GM12891 (cell line): ENCODE measurements around the gene HEBP1. TPM values are rescaled to one million over a fixed set of nuclear protein-coding genes. Genes with fewer than 3 reads are reported as not detected.

Experiments
- DNase-seq: peaks from one replicate; pipeline ENCODE4 v3.0.0; 2011; ENCODE audit warnings: low spot score; ENCODE audit not compliant: insufficient read length
- FAIRE-seq: peaks from 2 replicates; lab custom pipeline; 2011; peaks lifted over from hg19 to GRCh38; lab: Jason Lieb, UNC
- PAX5 ChIP-seq: IDR thresholded peaks from 2 replicates; pipeline ENCODE4 v1.6.1; 2011; ENCODE audit warnings: low read length, moderate library complexity, mild to moderate bottlenecking; ENCODE audit not compliant: insufficient read depth, severe bottlenecking
- POLR2A ChIP-seq: IDR thresholded peaks from 2 replicates; pipeline ENCODE4 v1.6.1; 2011; ENCODE audit warnings: low read depth, low read length, control low read depth
- POLR2AphosphoS5 ChIP-seq: IDR thresholded peaks from 2 replicates; pipeline ENCODE4 v1.6.1; 2011; ENCODE audit warnings: low read depth, low read length, control low read depth
- POU2F2 ChIP-seq: IDR thresholded peaks from 2 replicates; pipeline ENCODE4 v1.6.1; 2011; ENCODE audit warnings: low read depth, mild to moderate bottlenecking, control low read depth, low read length, moderate library complexity
- SPI1 ChIP-seq: IDR thresholded peaks from 2 replicates; pipeline ENCODE4 v1.6.1; 2011; ENCODE audit warnings: low read depth, low read length, control low read depth
- TAF1 ChIP-seq: IDR thresholded peaks from 2 replicates; pipeline ENCODE4 v1.6.1; 2011; ENCODE audit warnings: low read depth, low read length, control low read depth
- polyA plus RNA-seq: library from polyadenylated mRNA; unstranded; fragments of >200 nt; gene quantifications from one replicate; pipeline ENCODE4 v1.2.1, GENCODE V29; 2012; ENCODE audit warnings: low read depth, missing spikeins, inconsistent platforms; ENCODE audit not compliant: missing spikeins

HEBP1 gene, protein sequence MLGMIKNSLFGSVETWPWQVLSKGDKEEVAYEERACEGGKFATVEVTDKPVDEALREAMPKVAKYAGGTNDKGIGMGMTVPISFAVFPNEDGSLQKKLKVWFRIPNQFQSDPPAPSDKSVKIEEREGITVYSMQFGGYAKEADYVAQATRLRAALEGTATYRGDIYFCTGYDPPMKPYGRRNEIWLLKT
- not detected for polyA plus RNA-seq

DNA sequence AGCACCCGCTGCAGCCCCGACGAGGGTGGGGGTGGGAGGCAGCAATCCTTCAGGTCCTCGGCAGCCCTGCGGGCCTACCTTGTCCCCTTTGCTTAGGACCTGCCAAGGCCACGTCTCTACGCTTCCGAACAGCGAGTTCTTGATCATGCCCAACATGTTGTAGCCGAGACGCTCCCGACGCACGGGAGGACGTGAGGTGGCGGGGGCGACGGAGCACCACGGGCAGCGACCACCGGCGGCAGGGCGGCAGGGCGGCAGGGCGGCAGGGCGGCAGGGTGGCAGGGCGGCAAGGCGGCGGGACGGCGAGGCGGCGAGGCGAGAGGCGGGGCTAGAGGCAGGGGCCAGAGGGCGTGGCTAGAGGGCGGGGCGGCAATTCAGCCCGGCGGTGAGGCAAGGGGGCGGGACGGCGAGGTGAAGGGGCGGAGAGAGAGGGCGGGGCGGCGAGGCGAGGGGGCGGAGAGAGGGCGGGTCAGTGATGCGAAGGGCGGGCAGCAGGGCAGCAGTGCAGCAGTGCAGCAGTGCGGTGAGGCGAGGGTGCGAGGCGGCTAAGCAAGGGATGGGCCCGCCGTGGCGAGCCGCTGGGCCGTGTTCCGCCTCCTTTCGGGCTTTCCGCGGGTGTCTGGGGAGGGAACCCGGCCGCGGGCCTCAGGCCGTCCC lies at the start of gene HEBP1:
HEBP1 (minus strand) TSS at position 307 of the 657 bp plus-strand sequence; CDS start at position 156, 151 bp downstream.
- peak; percentile 93 for FAIRE-seq
- DNase-seq = peak; percentile 92
- TF ChIP-seq POLR2AphosphoS5 (no peak), POLR2A (no peak), TAF1 (no peak), PAX5 (no peak), SPI1 (no peak), POU2F2 (no peak)

DNA sequence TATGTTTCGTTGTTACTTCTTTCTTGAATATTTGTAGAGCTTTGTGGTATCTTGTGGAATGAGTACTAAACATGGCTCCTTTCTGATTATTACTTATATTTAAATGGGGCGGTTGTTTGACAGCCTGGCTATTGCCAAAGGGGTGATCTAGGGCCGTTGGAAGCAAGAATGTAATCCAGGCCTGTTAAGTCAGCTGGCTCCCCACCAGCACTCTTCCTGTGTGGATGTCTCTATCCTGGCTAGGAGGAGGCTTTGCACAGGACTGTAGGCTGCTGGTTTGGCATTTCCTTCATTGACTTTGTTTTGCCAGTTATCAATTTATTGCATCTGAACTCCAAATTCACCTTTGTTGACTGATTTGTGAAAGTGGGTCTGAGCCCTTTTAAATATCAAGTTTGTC lies 49.8 kb upstream of the HEBP1 start:
- TF ChIP-seq POU2F2 = no peak
- TF ChIP-seq POLR2A = no peak
- no peak for TF ChIP-seq PAX5
- TF ChIP-seq POLR2AphosphoS5 = no peak
- TF ChIP-seq SPI1 = no peak
- no peak for TF ChIP-seq TAF1
- FAIRE-seq (no peak), DNase-seq (no peak)

DNA sequence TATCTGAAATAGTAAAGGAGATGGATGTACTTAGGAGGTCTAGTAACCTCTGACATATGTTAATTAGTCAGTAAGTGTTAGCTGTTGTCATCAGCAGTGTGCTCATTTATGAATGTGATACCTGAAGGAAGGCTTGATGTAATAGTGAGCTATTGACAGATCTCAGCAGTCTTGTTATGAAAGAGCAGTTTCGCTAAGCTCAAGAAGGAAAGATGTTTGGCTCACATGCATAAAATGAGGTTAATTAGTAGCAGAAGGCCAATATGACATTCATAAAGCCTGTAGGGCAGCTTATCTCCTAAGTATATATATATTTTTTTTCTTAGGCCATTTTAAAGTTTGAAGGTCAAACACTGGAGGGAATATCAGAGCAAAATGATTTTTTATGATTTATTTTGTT lies 46.9 kb upstream of the HEBP1 start:
- DNase-seq = no peak
- TF ChIP-seq TAF1 (no peak), PAX5 (no peak), POLR2AphosphoS5 (no peak), POU2F2 (no peak), SPI1 (no peak), POLR2A (no peak)
- FAIRE-seq = no peak

DNA sequence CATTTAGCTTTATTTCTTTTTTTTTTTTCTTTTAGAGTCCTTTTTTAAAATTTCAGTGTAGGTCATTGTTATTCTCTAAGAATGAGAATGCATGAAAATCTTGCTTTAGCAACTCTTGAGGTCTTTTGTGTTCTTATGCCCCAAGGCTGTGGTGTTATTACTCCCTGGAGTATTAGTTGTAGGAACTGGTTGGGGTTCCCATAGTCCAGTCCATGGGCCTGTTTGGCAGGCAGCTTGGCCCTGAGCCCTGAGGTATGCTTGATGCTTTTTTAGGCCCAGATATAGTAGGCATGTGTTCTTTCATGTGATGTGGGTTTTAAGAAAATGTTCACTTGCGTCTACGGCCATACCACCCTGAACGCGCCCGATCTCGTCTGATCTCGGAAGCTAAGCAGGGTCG lies 45.8 kb upstream of the HEBP1 start:
- TF ChIP-seq POLR2A (no peak), POLR2AphosphoS5 (no peak), SPI1 (no peak), POU2F2 (no peak), PAX5 (no peak), TAF1 (no peak)
- no peak for FAIRE-seq
- DNase-seq = no peak

DNA sequence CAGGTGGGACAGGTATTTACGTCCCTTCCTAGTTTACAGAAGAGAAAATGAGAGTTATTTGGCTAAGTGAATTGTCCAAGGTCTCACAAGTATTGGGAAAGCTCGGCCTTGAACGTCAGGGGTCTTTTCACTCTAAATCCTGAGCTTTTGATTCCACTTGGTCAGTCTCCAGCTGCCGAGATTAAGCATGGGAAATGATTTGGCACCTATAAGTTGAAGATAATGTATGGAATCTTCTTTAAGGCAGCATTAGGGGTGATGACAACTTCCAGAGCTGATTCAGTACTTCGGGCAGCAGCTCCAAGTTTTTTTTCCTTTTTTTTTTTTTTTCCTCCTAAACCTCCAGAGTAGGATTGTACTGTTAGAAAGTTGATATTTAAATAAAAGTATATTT lies 44.8 kb upstream of the HEBP1 start:
- DNase-seq (no peak), FAIRE-seq (no peak)
- TF ChIP-seq PAX5 (no peak), POU2F2 (no peak), POLR2AphosphoS5 (no peak), POLR2A (no peak), TAF1 (no peak), SPI1 (no peak)

DNA sequence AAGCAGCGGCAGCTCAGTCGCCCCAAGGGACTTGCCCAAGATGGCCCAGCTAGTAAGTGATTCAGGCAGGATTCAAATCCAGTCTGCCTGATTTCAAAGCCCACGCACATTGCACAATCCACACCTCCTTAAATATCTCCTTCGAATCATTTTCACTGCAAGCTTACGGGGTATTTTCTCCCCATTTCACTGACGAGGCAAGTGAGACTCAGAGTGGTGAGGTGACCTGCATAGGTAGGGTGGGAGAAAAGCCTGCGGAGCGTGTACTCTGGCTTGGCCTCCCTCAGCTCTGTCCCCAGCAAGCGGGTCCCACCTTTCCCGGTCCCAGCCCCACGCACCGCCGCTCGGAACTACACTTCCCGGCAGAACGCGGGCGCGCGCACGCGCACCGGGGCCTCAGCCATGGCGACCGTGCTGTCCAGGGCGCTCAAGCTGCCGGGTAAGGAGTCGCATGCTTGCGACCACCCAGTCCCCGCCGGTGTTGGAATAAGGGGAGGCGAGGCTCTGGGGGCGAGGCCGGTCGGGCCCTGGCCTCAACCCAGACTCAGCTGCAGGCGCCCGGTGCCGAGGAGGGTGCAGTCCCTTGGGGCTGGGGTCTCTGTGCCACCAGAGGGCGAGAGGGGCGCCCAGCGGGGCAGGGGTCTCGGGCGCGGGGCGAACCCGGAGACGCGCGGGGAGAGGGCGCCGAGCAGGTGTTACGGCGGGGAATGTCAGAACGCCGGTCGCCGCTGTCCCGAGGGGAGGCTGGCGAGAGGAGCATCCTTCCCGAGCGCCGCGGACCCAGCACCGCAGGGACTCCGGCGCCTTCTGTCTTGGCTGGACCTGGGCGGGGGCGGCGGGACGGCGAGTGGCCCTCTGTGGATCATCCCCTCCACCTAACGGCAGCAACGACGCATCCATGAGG lies 44.2 kb upstream of the HEBP1 start, which contains the start of gene FAM234B:
FAM234B (plus strand) TSS at position 380 of the 904 bp plus-strand sequence; CDS start at position 403, 23 bp downstream.
- FAIRE-seq = peak; percentile 88

DNA sequence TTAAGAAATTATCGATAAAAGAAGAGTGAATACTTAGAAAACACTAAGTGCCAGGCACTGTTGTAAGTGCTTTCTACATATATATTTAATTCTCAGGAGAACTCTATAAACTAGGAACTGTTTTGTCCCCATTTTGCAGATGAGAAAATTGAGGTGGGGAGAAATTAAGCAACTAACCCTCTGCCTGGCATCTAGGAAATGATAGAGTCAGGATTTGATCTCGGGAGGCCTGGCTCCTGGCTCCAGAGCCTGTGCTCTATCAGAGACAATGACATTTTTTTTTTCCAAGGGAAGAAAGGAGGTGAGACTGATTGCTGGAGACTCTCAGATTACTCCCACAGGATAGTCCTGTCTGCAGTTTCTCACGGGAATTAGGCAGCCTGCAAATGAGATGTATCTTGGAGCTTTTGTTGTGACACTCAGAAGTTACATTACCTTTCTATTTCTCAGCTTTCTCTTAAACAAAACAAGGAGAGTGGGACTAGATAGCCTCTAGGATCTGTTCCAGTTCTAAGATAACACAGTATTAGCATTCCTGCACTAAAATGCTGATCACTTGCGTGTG lies 42.7 kb upstream of the HEBP1 start:
- TF ChIP-seq POLR2AphosphoS5 (no peak), POU2F2 (no peak), TAF1 (no peak), PAX5 (no peak), SPI1 (no peak), POLR2A (no peak)
- DNase-seq = no peak
- no peak for FAIRE-seq

More for the DNA sequence above, 44.2 kb upstream of the HEBP1 start, which contains the start of gene FAM234B:
- DNase-seq = peak; percentile 79
- TF ChIP-seq TAF1 (0 out of 2 replicates have a peak, but pooled peaks have one; percentile 19), POU2F2 (no peak), POLR2AphosphoS5 (no peak), POLR2A (no peak), PAX5 (no peak), SPI1 (no peak)

DNA sequence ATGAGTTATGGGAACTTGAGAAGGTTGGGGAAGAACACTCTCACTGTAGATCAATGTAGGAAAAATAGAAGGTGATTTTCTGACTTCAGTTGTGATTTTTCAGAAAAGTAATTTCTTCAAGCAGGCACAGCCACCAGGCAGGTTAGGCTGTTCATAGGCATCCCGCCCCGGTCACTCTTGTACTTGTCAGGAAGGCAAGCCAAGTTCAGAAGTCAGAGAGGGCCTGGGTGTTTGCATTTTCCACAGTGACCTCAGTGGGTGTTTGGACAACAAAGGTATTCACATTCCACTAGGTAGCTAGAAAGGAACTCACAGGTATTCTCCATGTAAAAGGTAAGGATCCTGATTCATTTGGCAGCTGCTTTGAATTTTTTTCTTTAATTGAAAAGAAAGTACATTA lies 41.2 kb upstream of the HEBP1 start:
- FAIRE-seq = no peak
- no peak for DNase-seq
- no peak for TF ChIP-seq TAF1
